SU-DHL-6 (cell line): ENCODE data around the gene CBFA2T3.

ENCODE experiments used
- EZH2phosphoT487 ChIP-seq: fragments of 200-600 bp; sonication (generic), shearing (Covaris generic); conservative IDR thresholded peaks from 2 replicates; pipeline ENCODE4 v1.6.1; 2018; ENCODE audit warnings: mild to moderate bottlenecking, antibody characterized with exemption, low read length, moderate library complexity, mixed read lengths
- TF ChIP-seq, protein P1 (sequence below): fragments of 200-600 bp; sonication (generic); IDR thresholded peaks from one replicate; pipeline ENCODE4 v1.5.1; 2017; ENCODE audit warnings: antibody characterized with exemption, mild to moderate bottlenecking, low read length, moderate library complexity; ENCODE audit not compliant: insufficient read depth, poor library complexity, severe bottlenecking

DNA sequence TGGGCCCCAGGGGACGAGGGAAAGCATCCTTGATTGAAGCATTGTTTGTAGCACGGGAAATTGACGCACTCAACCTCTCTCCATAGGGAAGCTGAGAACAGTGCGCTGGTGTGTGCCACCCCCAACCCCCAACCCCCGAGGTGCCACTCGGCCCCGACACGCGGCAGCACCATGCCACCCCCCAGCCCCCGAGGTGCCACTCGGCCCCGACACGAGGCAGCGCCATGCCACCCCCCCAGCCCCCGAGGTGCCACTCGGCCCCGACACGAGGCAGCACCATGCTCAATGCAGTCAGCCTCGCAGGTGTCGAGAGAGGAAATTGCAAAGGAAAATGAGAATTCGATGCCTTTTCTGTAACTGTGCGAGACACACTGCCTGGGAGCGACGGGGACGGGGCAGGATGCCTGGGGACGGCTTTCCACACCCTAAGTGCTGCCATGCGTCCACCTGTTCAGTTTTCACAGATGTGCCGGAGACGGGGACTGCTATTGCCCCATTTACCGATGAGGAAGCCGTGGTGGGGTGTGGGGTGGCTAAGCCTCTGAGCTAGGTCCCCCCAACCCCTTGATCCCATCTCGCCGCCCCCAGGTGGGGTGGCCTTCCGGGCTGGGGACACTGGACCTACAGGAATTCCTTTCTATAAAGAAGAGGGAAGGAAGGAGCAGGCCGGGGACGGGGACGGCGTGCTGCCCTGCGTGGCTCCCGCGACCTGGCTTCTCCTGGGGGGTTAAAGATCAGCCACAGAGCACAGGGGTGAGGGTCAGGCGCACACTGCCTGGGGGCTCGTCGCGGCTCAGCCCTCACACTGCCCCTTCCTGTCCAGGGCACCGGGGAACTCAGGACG lies 9.8 kb downstream of the CBFA2T3 start:
- TF ChIP-seq, protein P1, sequence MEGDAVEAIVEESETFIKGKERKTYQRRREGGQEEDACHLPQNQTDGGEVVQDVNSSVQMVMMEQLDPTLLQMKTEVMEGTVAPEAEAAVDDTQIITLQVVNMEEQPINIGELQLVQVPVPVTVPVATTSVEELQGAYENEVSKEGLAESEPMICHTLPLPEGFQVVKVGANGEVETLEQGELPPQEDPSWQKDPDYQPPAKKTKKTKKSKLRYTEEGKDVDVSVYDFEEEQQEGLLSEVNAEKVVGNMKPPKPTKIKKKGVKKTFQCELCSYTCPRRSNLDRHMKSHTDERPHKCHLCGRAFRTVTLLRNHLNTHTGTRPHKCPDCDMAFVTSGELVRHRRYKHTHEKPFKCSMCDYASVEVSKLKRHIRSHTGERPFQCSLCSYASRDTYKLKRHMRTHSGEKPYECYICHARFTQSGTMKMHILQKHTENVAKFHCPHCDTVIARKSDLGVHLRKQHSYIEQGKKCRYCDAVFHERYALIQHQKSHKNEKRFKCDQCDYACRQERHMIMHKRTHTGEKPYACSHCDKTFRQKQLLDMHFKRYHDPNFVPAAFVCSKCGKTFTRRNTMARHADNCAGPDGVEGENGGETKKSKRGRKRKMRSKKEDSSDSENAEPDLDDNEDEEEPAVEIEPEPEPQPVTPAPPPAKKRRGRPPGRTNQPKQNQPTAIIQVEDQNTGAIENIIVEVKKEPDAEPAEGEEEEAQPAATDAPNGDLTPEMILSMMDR = no peak
- TF ChIP-seq EZH2phosphoT487 = no peak
